Measurements from ENCODE around the gene RUNX2. TPM values are rescaled to one million over a fixed set of nuclear protein-coding genes. Genes with fewer than 3 reads are reported as not detected.
A peak's percentile ranks its signal among the peaks of the same experiment; 100 is the strongest.

Gene RUNX2
- total and polyA plus RNA-seq, 2 of the 8 experiments (the other 6 are each of a cell fraction or from before 2014, with no cell fraction given), result 0.26 to 1.2 TPM

DNA sequence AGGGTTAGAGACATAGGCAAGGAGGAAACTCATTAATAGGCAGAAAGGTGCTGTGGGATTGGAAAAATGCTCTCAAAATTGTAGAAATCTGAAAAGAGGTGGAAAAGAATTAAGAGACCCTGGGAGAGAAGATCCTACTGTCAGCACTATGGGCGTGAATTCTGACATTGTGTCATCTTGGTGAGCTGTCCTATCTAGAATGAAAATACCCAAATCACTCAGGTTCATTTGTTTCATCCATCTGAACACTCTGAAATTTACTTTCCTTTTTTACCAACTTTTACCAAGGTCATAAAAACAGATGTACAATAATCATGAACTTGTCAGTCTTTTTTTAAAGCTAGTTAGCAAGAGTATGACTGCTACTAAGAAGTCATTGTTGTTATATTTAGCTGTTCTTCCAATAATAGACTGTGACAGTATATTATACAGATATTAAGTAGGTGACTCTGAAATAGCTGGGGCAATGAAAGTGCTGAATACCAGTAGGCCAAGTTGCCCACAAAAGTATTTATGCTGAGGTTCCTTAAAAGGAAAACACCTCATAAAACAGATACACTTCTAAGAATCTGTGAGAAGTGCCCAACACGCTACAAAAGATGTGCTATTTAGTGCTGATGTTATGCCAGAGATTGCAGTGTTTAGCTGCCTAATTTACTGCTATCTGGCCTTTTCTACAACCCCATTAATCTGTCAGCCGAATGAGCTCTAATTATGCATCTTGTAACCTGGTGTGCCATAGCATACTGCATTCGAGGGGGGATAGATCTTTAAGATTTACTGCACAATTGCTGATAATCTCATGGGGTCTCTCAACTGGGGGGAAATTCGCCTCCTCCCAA lies 267.1 kb downstream of the RUNX2 start:
- H3K23ac ChIP-seq (ENCODE audit: insufficient read length), result no peak overlapping the region
- H3K9me3 ChIP-seq (ENCODE audit: insufficient read depth in 2 of 2, low read depth in 1 of 2, low read length in 1 of 2), result no peaks in the 10 kb centered on the region
- no peak overlapping the region for H3K56ac ChIP-seq (replicated peaks; ENCODE audit: insufficient read length, low read depth, low read length)
- H2AK5ac ChIP-seq (ENCODE audit: low read depth, low read length), result no peak overlapping the region
- no peak overlapping the region for H3K9ac ChIP-seq (replicated peaks in 1 of 4; ENCODE audit: extremely low read depth in 1 of 4, low read depth in 3 of 4, low read length in 3 of 4)
- H3K14ac ChIP-seq (ENCODE audit: insufficient read length), result no peak overlapping the region
- H3K4me1 ChIP-seq (replicated peaks in 1 of 4; ENCODE audit: control insufficient read depth in 3 of 4, insufficient read depth in 4 of 4, low read length in 3 of 4), result no peaks in the 10 kb centered on the region
- no peak overlapping the region for H3K4ac ChIP-seq (replicated peaks; ENCODE audit: insufficient read length, low read depth, low read length)
- H2BK12ac ChIP-seq (ENCODE audit: low read depth, low read length), result no peak overlapping the region
- H2BK15ac ChIP-seq (ENCODE audit: low read length), result no peak overlapping the region
- no peak overlapping the region for H2BK120ac ChIP-seq (replicated peaks; ENCODE audit: low read depth, low read length)
- no peak overlapping the region for H4K91ac ChIP-seq (replicated peaks; ENCODE audit: insufficient read length, low read length)
- no peak overlapping the region for H3K4me2 ChIP-seq (ENCODE audit: insufficient read depth in 1 of 2, low read depth in 2 of 2, low read length in 2 of 2)
- WGBS, 2 experiments (ENCODE audit: extremely low coverage in 1 of 2, insufficient coverage in 1 of 2, insufficient read length in 1 of 2, insufficient replicate concordance in 2 of 2, low coverage in 1 of 2, low lambda C conversion rate in 2 of 2, missing lambda C conversion rate in 1 of 2), result 84% methylated on average over 5 of the region's 5 CpGs; no CpG with 5 or more reads in 1 of the 2 experiments
- no peak overlapping the region for H3K27ac ChIP-seq (ENCODE audit: low read depth, low read length)
- H2AFZ ChIP-seq (ENCODE audit: low read length), result no peak overlapping the region
- no peaks in the 10 kb centered on the region for H3K79me1 ChIP-seq (ENCODE audit: low read depth, low read length)
- no peak overlapping the region for H2BK20ac ChIP-seq (ENCODE audit: low read length)
- POLR2A ChIA-PET (ENCODE audit: partially characterized antibody), result no interaction called here
- no peak overlapping the region for H2BK5ac ChIP-seq (ENCODE audit: low read depth, low read length)
- CTCF ChIA-PET (ENCODE audit: partially characterized antibody), result interaction anchor here (0.6 to 2.1 kb wide), 2 partner anchors 8 to 318 kb away, joined by 3 to 5 read pairs; no protein-coding TSS in a partner anchor
- H3K27me3 ChIP-seq (replicated peaks in 1 of 4; ENCODE audit: control insufficient read depth in 3 of 4, extremely low read depth in 1 of 4, insufficient read depth in 3 of 4, low read length in 3 of 4), result no peaks in the 10 kb centered on the region
- DNase-seq (ENCODE audit: low read depth in 1 of 2, low spot score in 2 of 2) (peak in 1 of 2 experiments; percentile 22), FAIRE-seq (no peak)
- no peak overlapping the region for H4K8ac ChIP-seq (ENCODE audit: extremely low read depth, insufficient read depth, low read length)
- no peak overlapping the region for H3K18ac ChIP-seq (ENCODE audit: extremely low read depth, low read length)
- no peaks in the 10 kb centered on the region for H3K79me2 ChIP-seq (ENCODE audit: control insufficient read depth in 1 of 2, insufficient read depth in 2 of 2, low read length in 2 of 2)
- H3K23me2 ChIP-seq (ENCODE audit: low read depth, low read length), result no peaks in the 10 kb centered on the region
- no peaks in the 10 kb centered on the region for H3K36me3 ChIP-seq (ENCODE audit: control insufficient read depth in 2 of 4, insufficient read depth in 4 of 4, low read length in 3 of 4)
- no peaks in the 10 kb centered on the region for H4K20me1 ChIP-seq (replicated peaks in 1 of 2; ENCODE audit: control insufficient read depth in 1 of 2, insufficient read depth in 2 of 2, low read length in 2 of 2)
- no peak for TF ChIP-seq GABPA (IDR thresholded peaks at IDR 0.05; ENCODE audit: borderline replicate concordance, insufficient read depth, low read length)
- no peak overlapping the region for H4K5ac ChIP-seq (ENCODE audit: insufficient read length, low read depth, low read length)
- H3K4me3 ChIP-seq (ENCODE audit: extremely low read depth in 1 of 4, insufficient read depth in 2 of 4, low read depth in 3 of 4, low read length in 4 of 4), result no peak overlapping the region

Measured in H1 (cell line).